GM12878 (cell line): ENCODE results near the gene SLC12A3. TPM values are rescaled to one million over a fixed set of nuclear protein-coding genes. Genes with fewer than 3 reads are reported as not detected.

Experiments
- CREM ChIP-seq: IDR thresholded peaks from 2 replicates; pipeline ENCODE4 v1.6.1; 2014; ENCODE audit warnings: antibody characterized with exemption, low read depth
- ESRRA ChIP-seq: IDR thresholded peaks from 2 replicates; pipeline ENCODE4 v1.6.1; 2012; ENCODE audit warnings: mild to moderate bottlenecking, low read length, improper control_type of control experiment
- ETV6 ChIP-seq, 2 experiments: fragments of 450-650 bp in 1 of 2; IDR thresholded peaks in 1 of 2; conservative IDR thresholded peaks in 1 of 2; 2 replicates each; pipeline ENCODE4 v1.6.1; 2014; ENCODE audit warnings: antibody characterized with exemption in 1 of 2, borderline replicate concordance in 1 of 2, low read depth in 1 of 2, mild to moderate bottlenecking in 1 of 2, moderate library complexity in 1 of 2
- HSF1 ChIP-seq: fragments of 150-350 bp; IDR thresholded peaks from 2 replicates; pipeline ENCODE4 v1.6.1; 2014; ENCODE audit warnings: mild to moderate bottlenecking, low read depth, low read length
- IKZF1 ChIP-seq: fragments of 450-650 bp; conservative IDR thresholded peaks from 2 replicates; pipeline ENCODE4 v1.6.1; 2017; ENCODE audit warnings: antibody characterized with exemption, mild to moderate bottlenecking
- JUNB ChIP-seq: IDR thresholded peaks from 2 replicates; pipeline ENCODE4 v1.6.1; 2016; ENCODE audit warnings: antibody characterized with exemption, mild to moderate bottlenecking
- MYC ChIP-seq: IDR thresholded peaks from 2 replicates; pipeline ENCODE4 v1.6.1; 2011; ENCODE audit warnings: mild to moderate bottlenecking, low read length, moderate library complexity, inconsistent platforms; ENCODE audit not compliant: insufficient read depth, insufficient replicate concordance, insufficient read length, severe bottlenecking
- NFIC ChIP-seq: IDR thresholded peaks from 2 replicates; pipeline ENCODE4 v1.6.1; 2012; ENCODE audit warnings: low read depth, mild to moderate bottlenecking, inconsistent platforms, low read length, moderate library complexity
- NFXL1 ChIP-seq: fragments of 450-650 bp; IDR thresholded peaks from 2 replicates; pipeline ENCODE4 v1.6.1; 2017; ENCODE audit warnings: antibody characterized with exemption, mild to moderate bottlenecking, borderline replicate concordance
- RELA ChIP-seq: fragments of 450-650 bp; IDR thresholded peaks from 2 replicates; pipeline ENCODE4 v1.8.0; 2014; ENCODE audit warnings: borderline replicate concordance; ENCODE audit not compliant: partially characterized antibody
- ZNF622 ChIP-seq: fragments of 450-650 bp; IDR thresholded peaks from 2 replicates; pipeline ENCODE4 v1.6.1; 2017; ENCODE audit warnings: mild to moderate bottlenecking, inconsistent platforms
- polyA plus RNA-seq, 11 experiments: library from polyadenylated mRNA; depleted of rRNA in 4 of 11; unstranded in 6 of 11; stranded (reverse) in 5 of 11; fragments of >200 nt; fragmentation: Nextera tagmentation in 4 of 11; fragmentation: Illumina TruSeq in 1 of 11; extraction: Ambion mirVana in 4 of 11; extraction: Trizol in 1 of 11; gene quantifications; 1 replicate in 1 of 11; 2 replicates in 10 of 11; pipeline versions ENCODE4 v1.2.1 to v1.2.3, GENCODE V29; 2011 to 2016; ENCODE audit warnings: inconsistent platforms in 2 of 11, missing spikeins in 2 of 11, low read depth in 1 of 11
- total RNA-seq, 4 experiments: library from RNA; depleted of rRNA in 3 of 4; stranded (reverse); fragments of >200 nt in 3 of 4; fragmentation: Illumina TruSeq in 1 of 4; extraction: Trizol in 1 of 4; gene quantifications; 2 replicates each; pipeline versions ENCODE4 v1.2.1 to v1.2.3, GENCODE V29; 2013 to 2021
- TF ChIP-seq, protein P1 (sequence below): fragments of 450-650 bp; formaldehyde crosslinking; IDR thresholded peaks from 2 replicates; pipeline ENCODE4 v1.4.0; 2020; ENCODE audit warnings: mild to moderate bottlenecking, moderate library complexity

Gene SLC12A3
- total and polyA plus RNA-seq, 10 of the 15 experiments (the other 5 are each of a cell fraction or from before 2014, with no cell fraction given), result 0.05 to 6.3 (median 3.1) TPM

GRCh38 chr16:56903866-56904265, 38.9 kb downstream of the SLC12A3 start (continued):
- TF ChIP-seq HSF1 (no peak), ETV6 (conservative IDR thresholded peaks at IDR 0.05 in 1 of 2, IDR thresholded peaks at IDR 0.05 in 1 of 2; ENCODE audit: borderline replicate concordance in 1 of 2, low read depth in 1 of 2) (no peak), ZNF622 (no peak), IKZF1 (no peak), NFIC (no peak), RELA (no peak), MYC (no peak), ESRRA (no peak), NFXL1 (no peak), CREM (no peak), JUNB (no peak)
- TF ChIP-seq, protein P1, sequence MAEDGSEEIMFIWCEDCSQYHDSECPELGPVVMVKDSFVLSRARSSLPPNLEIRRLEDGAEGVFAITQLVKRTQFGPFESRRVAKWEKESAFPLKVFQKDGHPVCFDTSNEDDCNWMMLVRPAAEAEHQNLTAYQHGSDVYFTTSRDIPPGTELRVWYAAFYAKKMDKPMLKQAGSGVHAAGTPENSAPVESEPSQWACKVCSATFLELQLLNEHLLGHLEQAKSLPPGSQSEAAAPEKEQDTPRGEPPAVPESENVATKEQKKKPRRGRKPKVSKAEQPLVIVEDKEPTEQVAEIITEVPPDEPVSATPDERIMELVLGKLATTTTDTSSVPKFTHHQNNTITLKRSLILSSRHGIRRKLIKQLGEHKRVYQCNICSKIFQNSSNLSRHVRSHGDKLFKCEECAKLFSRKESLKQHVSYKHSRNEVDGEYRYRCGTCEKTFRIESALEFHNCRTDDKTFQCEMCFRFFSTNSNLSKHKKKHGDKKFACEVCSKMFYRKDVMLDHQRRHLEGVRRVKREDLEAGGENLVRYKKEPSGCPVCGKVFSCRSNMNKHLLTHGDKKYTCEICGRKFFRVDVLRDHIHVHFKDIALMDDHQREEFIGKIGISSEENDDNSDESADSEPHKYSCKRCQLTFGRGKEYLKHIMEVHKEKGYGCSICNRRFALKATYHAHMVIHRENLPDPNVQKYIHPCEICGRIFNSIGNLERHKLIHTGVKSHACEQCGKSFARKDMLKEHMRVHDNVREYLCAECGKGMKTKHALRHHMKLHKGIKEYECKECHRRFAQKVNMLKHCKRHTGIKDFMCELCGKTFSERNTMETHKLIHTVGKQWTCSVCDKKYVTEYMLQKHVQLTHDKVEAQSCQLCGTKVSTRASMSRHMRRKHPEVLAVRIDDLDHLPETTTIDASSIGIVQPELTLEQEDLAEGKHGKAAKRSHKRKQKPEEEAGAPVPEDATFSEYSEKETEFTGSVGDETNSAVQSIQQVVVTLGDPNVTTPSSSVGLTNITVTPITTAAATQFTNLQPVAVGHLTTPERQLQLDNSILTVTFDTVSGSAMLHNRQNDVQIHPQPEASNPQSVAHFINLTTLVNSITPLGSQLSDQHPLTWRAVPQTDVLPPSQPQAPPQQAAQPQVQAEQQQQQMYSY (CRISPR knock-in tag), result no peak
